DND-41 (cell line): Measurements from ENCODE around the gene GRIN2A.

ENCODE experiments used
- EZH2 ChIP-seq: IDR thresholded peaks from 3 replicates; pipeline ENCODE4 v1.6.1; 2012; ENCODE audit warnings: borderline replicate concordance, low read depth, mild to moderate bottlenecking, moderate library complexity, low read length, inconsistent platforms; ENCODE audit not compliant: severe bottlenecking
- TF ChIP-seq, protein P1 (sequence below): IDR thresholded peaks from 2 replicates; pipeline ENCODE4 v1.5.1; 2012; ENCODE audit warnings: borderline replicate concordance, low read length, moderate library complexity, mild to moderate bottlenecking; ENCODE audit not compliant: poor library complexity, severe bottlenecking; ENCODE audit errors: extremely low read depth

DNA sequence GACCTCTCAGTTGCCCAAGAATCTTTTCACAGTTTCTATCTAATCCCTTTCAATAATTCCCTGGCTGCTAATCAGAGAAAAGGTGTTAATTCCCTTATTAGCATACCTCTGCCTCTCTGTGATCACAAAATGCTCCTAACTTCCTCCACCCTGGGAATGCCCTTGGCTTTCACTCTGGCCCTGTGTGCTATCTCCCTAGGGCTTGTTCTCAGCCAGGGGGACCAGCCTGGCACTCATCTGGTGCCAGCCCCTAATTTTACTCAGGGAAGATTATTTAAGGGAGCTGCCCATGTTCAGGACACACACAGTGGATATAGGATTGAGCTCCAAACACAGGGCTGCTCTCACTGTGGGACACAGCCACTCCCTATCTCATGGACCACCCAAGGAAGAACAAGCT, 225.2 kb downstream of the GRIN2A start:
- TF ChIP-seq, protein P1, sequence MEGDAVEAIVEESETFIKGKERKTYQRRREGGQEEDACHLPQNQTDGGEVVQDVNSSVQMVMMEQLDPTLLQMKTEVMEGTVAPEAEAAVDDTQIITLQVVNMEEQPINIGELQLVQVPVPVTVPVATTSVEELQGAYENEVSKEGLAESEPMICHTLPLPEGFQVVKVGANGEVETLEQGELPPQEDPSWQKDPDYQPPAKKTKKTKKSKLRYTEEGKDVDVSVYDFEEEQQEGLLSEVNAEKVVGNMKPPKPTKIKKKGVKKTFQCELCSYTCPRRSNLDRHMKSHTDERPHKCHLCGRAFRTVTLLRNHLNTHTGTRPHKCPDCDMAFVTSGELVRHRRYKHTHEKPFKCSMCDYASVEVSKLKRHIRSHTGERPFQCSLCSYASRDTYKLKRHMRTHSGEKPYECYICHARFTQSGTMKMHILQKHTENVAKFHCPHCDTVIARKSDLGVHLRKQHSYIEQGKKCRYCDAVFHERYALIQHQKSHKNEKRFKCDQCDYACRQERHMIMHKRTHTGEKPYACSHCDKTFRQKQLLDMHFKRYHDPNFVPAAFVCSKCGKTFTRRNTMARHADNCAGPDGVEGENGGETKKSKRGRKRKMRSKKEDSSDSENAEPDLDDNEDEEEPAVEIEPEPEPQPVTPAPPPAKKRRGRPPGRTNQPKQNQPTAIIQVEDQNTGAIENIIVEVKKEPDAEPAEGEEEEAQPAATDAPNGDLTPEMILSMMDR = no peak
- no peak for TF ChIP-seq EZH2
